Thymus (tissue), 14 donors: ENCODE data around the gene FBXO4. TPM values are rescaled to one million over a fixed set of nuclear protein-coding genes. Genes with fewer than 3 reads are reported as not detected.
A peak's percentile ranks its signal among the peaks of the same experiment; 100 is the strongest.

ENCODE experiments used
- DNase-seq, 9 donors: peaks; one replicate each; pipeline ENCODE4 v3.0.0-alpha.2; 2013; ENCODE audit warnings: low spot score in 9 of 9, low read depth in 6 of 9, missing footprints in 1 of 9
- H3K27ac ChIP-seq, 2 donors: one replicate each; pipeline ENCODE4 v1.5.1; 2013; ENCODE audit warnings: control low read depth in 1 of 2, low read depth in 1 of 2, low read length in 1 of 2, mild to moderate bottlenecking in 1 of 2, moderate library complexity in 1 of 2
- H3K27me3 ChIP-seq, 2 donors: one replicate each; pipeline ENCODE4 v1.5.1; 2013; ENCODE audit warnings: low read length in 1 of 2; ENCODE audit not compliant: control insufficient read depth in 2 of 2, insufficient read depth in 1 of 2
- H3K36me3 ChIP-seq, 2 donors: one replicate each; pipeline ENCODE4 v1.5.1; 2013; ENCODE audit warnings: low read length in 1 of 2, mild to moderate bottlenecking in 1 of 2, moderate library complexity in 1 of 2; ENCODE audit not compliant: control insufficient read depth in 2 of 2, insufficient read depth in 2 of 2
- H3K4me1 ChIP-seq, 2 donors: one replicate each; pipeline ENCODE4 v1.5.1; 2013; ENCODE audit warnings: low read length in 2 of 2; ENCODE audit not compliant: control insufficient read depth in 2 of 2, insufficient read depth in 2 of 2
- H3K4me3 ChIP-seq, 2 donors: one replicate each; pipeline ENCODE4 v1.5.1; 2013; ENCODE audit warnings: low read length in 2 of 2, control low read depth in 1 of 2, mild to moderate bottlenecking in 1 of 2
- H3K9me3 ChIP-seq, 2 donors: one replicate each; pipeline ENCODE4 v1.5.1; 2013; ENCODE audit warnings: low read length in 1 of 2, mild to moderate bottlenecking in 1 of 2; ENCODE audit not compliant: control insufficient read depth in 2 of 2, insufficient read depth in 1 of 2
- WGBS: extraction: QIAGEN DNeasy Blood & Tissue Kit; methylation state at CpG from one replicate; pipeline ENCODE4 v1.1.7; 2013; 5-methylcytosine and 5-hydroxymethylcytosine counted together
- long read RNA-seq, 10 donors: transcript quantifications; one replicate each; lab custom pipeline, GENCODE V29; 2026
- polyA plus RNA-seq: library from polyadenylated mRNA; stranded (reverse); fragments of 200-250 nt; gene quantifications from one replicate; pipeline ENCODE4 v1.2.3, GENCODE V29; 2013
- total RNA-seq: library from RNA; stranded (reverse); fragments of 120-200 nt; gene quantifications from one replicate; pipeline ENCODE4 v1.2.4, GENCODE V29; 2013
- donor health status: healthy.

FBXO4 gene, protein sequence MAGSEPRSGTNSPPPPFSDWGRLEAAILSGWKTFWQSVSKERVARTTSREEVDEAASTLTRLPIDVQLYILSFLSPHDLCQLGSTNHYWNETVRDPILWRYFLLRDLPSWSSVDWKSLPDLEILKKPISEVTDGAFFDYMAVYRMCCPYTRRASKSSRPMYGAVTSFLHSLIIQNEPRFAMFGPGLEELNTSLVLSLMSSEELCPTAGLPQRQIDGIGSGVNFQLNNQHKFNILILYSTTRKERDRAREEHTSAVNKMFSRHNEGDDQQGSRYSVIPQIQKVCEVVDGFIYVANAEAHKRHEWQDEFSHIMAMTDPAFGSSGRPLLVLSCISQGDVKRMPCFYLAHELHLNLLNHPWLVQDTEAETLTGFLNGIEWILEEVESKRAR
- total RNA-seq = 21.5 TPM
- polyA plus RNA-seq = 27.2 TPM
- long read RNA-seq, donor 1 = 0 reads
- long read RNA-seq, donor 2 = 0 reads
- long read RNA-seq, donor 3, transcript FBXO4-201 (7 exons, 1,682 nt) = major isoform, 7 of 15 reads
- long read RNA-seq, donor 3, partial matches to known transcripts = 5 of 15 reads
- long read RNA-seq, donor 3, other reads (novel, unspliced or antisense) = 0 of 15 reads
- long read RNA-seq, donor 4 = 0 reads
- long read RNA-seq, donor 5, transcript FBXO4-201 (7 exons, 1,682 nt) = major isoform, 6 of 9 reads
- long read RNA-seq, donor 5, partial matches to known transcripts = 0 of 9 reads
- long read RNA-seq, donor 5, other reads (novel, unspliced or antisense) = 0 of 9 reads
- long read RNA-seq, donor 6, transcript FBXO4-201 (7 exons, 1,682 nt) = major isoform, 12 of 12 reads
- long read RNA-seq, donor 6, partial matches to known transcripts = 0 of 12 reads
- long read RNA-seq, donor 6, other reads (novel, unspliced or antisense) = 0 of 12 reads
- long read RNA-seq, donor 7, transcript FBXO4-201 (7 exons, 1,682 nt) = major isoform, 8 of 8 reads
- long read RNA-seq, donor 7, partial matches to known transcripts = 0 of 8 reads
- long read RNA-seq, donor 7, other reads (novel, unspliced or antisense) = 0 of 8 reads
- long read RNA-seq, donor 8, partial matches to known transcripts = 0 of 2 reads
- long read RNA-seq, donor 8, other reads (novel, unspliced or antisense) = 0 of 2 reads
- long read RNA-seq, donor 9, partial matches to known transcripts = 0 of 2 reads
- long read RNA-seq, donor 9, other reads (novel, unspliced or antisense) = 0 of 2 reads
- long read RNA-seq, donor 10, partial matches to known transcripts = 0 of 2 reads
- long read RNA-seq, donor 10, other reads (novel, unspliced or antisense) = 0 of 2 reads

DNA sequence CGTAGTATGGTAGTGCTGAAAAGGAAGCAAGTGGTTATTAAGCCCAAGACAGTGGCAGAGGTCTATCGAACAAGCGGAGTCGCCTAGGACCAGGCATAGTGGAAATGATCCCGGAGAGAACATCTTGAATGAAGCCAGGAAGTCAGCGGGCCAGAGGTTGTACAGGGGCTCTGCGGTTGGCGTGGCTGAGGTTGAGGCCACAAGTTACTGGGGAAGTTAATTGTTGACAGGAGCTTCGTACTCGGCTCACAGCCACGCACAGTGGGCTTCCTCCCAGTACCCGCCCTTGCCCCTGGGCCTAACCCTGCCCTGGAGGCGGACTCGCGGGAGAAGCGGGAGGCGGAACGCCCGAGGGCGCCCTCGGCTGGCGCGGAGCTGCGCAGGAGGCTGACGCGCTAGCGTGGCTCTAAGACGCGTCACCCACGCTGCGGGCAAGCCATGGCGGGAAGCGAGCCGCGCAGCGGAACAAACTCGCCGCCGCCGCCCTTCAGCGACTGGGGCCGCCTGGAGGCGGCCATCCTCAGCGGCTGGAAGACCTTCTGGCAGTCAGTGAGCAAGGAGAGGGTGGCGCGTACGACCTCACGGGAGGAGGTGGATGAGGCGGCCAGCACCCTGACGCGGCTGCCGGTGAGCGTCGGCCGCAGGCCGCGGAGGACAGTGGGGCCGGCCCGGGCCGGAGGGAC, at the start of gene FBXO4:
Gene FBXO4 (plus strand): TSS at position 410 of the 683 bp plus-strand sequence. CDS start 29 bp downstream, at position 439.
- H3K27ac ChIP-seq = peak within 1 kb of the TSS; percentile 82 to 94
- 1% methylated on average over 60 of the region's 60 CpGs for WGBS
- peaks cover 5 to 10% of the 10 kb centered on the region in 2 donors for H3K4me1 ChIP-seq
- H3K27me3 ChIP-seq = no peaks in the 10 kb centered on the region
- peaks cover under 1 to 12% of the 10 kb centered on the region in 2 donors for H3K36me3 ChIP-seq
- DNase-seq = peak; percentile 68 to 90 (median 75)
- no peaks in the 10 kb centered on the region for H3K9me3 ChIP-seq
- H3K4me3 ChIP-seq = peak within 1 kb of the TSS; percentile 67 to 93

GRCh38 chr5:41876678-41877077, 48.4 kb upstream of the FBXO4 start:
- H3K4me3 ChIP-seq = no peak overlapping the region
- no peaks in the 10 kb centered on the region for H3K4me1 ChIP-seq
- no peaks in the 10 kb centered on the region for H3K27me3 ChIP-seq
- DNase-seq = no peak
- H3K9me3 ChIP-seq = no peaks in the 10 kb centered on the region
- no peak overlapping the region for H3K27ac ChIP-seq
- 89% methylated on average over 2 of the region's 2 CpGs for WGBS
- H3K36me3 ChIP-seq = no peaks in the 10 kb centered on the region

- Histone ChIP-seq H3K27ac (no peak overlapping the region), H3K36me3 (no peaks in the 10 kb centered on the region), H3K4me1 (no peaks in the 10 kb centered on the region), H3K27me3 (no peaks in the 10 kb centered on the region), H3K9me3 (no peaks in the 10 kb centered on the region), H3K4me3 (no peak overlapping the region)
- WGBS = 94% methylated on average over 1 of the region's 1 CpG
- DNase-seq = no peak
Observed at GRCh38 chr5:41877408-41877807, 47.7 kb upstream of the FBXO4 start.

- Histone ChIP-seq H3K27me3 (no peaks in the 10 kb centered on the region), H3K4me1 (no peaks in the 10 kb centered on the region), H3K4me3 (no peak overlapping the region), H3K27ac (no peak overlapping the region), H3K36me3 (no peaks in the 10 kb centered on the region), H3K9me3 (no peaks in the 10 kb centered on the region)
- DNase-seq = no peak
- 86% methylated on average over 2 of the region's 2 CpGs for WGBS
Observed at GRCh38 chr5:41878173-41878572, 46.9 kb upstream of the FBXO4 start.

DNA sequence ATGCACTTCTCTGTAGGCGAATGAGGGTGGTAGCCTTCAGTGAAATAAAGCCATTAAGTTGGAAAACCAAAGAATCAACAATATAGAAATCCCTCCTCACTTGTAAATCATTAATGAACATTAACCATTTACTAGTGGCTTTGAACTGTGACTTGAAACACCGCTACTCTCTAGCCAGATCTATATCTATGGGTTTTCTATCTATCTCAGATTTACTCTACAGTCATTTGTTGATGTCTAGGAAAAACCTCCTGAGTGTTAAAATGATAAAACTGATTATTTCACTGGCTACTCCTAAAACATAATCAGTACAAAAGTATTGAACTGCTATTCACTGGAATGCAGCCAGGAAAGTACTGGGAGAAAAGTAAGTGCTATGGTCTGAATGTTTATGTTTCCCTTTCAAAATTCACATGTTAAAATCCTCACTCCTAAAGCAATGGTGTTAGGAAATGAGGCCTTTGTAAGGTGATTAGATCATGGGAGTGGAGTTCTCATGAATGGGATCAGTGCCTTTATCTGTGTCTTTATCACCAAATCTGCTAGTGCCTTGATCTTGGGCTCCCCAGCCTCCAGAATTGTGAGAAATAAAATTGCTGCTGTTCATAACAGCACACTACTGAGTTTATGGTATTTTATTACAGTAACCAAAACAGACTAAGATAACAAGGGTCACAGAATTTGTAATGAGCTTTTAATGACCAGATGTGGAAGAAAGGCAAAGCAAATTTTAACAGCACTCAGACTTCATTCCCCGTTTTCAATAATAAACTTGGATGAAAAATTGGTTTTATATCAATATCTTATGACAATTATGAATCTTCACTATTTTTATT, 46.2 kb upstream of the FBXO4 start:
- H3K27me3 ChIP-seq = no peaks in the 10 kb centered on the region
- no peaks in the 10 kb centered on the region for H3K4me1 ChIP-seq
- no peaks in the 10 kb centered on the region for H3K36me3 ChIP-seq
- H3K27ac ChIP-seq = no peak overlapping the region
- no peaks in the 10 kb centered on the region for H3K9me3 ChIP-seq
- no peak for DNase-seq
- WGBS = 95% methylated on average over 3 of the region's 3 CpGs
- no peak overlapping the region for H3K4me3 ChIP-seq

DNA sequence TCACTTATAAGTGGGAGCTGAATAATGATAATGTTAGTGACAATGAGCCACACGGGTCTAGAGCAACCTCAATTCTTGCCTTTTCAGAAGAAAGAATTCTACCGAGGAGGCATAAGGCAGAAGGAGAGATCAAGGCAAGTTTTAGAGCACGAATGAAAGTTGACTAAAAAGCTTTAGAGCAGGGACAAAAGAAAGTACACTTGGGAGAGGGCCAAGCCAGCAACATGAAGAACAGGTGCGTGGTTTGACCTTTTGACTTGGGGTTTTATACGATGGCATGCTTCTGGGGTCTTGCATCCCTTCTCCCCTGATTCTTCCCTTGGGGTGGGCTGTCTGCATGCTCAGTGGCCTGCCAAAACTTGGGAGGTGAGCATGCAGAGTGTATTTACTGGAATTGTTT, 42.3 kb upstream of the FBXO4 start:
- Histone ChIP-seq H3K4me1 (no peaks in the 10 kb centered on the region), H3K9me3 (no peaks in the 10 kb centered on the region), H3K36me3 (no peaks in the 10 kb centered on the region), H3K27ac (no peak overlapping the region), H3K27me3 (no peaks in the 10 kb centered on the region), H3K4me3 (no peak overlapping the region)
- DNase-seq = no peak
- 88% methylated on average over 5 of the region's 5 CpGs for WGBS

DNA sequence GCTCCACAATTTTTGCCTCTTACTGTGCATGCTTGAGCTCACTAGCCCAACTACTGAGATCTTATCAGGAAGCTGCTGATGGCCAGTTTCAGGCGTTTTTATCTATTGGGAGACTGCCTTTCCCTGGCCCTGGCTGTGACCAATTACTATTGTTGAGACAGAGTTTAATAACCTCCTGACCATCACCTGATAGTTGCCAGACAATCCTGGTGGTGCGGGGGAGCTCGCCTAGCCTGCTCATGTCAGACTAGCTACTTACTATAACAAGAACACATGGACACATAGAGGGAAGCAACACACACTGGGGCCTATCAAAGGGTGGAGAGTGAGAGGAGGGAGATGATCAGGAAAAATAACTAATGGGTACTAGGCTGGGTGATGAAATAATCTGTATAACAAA, 41.8 kb upstream of the FBXO4 start:
- DNase-seq = no peak
- H3K27me3 ChIP-seq = no peaks in the 10 kb centered on the region
- H3K4me1 ChIP-seq = no peaks in the 10 kb centered on the region
- WGBS = 92% methylated on average over 3 of the region's 3 CpGs
- no peaks in the 10 kb centered on the region for H3K9me3 ChIP-seq
- no peak overlapping the region for H3K4me3 ChIP-seq
- no peak overlapping the region for H3K27ac ChIP-seq
- no peaks in the 10 kb centered on the region for H3K36me3 ChIP-seq

DNA sequence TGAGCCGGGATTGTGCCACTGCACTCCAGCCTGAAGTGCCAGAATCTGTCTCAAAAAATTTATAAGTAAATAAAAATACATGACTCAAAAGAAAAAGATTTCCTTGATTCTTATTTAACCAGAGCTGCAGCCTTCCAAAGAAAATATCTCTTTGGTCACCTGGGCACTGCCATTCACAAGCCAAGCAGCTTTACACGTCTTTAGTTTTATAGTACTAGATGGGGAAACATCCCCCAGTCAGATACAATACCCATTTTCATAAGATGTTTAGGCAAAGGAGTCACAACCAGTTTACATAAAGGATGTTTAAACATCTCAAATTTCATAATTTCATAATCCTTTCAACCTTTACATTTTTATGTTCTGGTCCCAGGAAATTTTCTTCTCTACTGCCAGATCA, 41.1 kb upstream of the FBXO4 start:
- DNase-seq = no peak
- H3K27ac ChIP-seq = no peak overlapping the region
- WGBS = 93% methylated on average over 2 of the region's 2 CpGs
- H3K9me3 ChIP-seq = no peaks in the 10 kb centered on the region
- H3K4me1 ChIP-seq = no peaks in the 10 kb centered on the region
- H3K27me3 ChIP-seq = no peaks in the 10 kb centered on the region
- no peak overlapping the region for H3K4me3 ChIP-seq
- no peaks in the 10 kb centered on the region for H3K36me3 ChIP-seq
